CD14-positive monocyte (primary cell): Measurements from ENCODE around the gene GEN1. TPM values are rescaled to one million over a fixed set of nuclear protein-coding genes. Genes with fewer than 3 reads are reported as not detected.
A peak's percentile ranks its signal among the peaks of the same experiment; 100 is the strongest.

Experiments
- DNase-seq, 3 donors: peaks; one replicate each; pipeline ENCODE4 v3.0.0-alpha.2; 2011 to 2022
- H2AFZ ChIP-seq: 2 replicates; pipeline ENCODE4 v1.6.0; 2012; ENCODE audit warnings: mild to moderate bottlenecking, low read depth, low read length, inconsistent platforms; ENCODE audit not compliant: insufficient read depth, poor library complexity, severe bottlenecking
- H3K27ac ChIP-seq, 2 donors: 1 replicate in 1 of 2; 2 replicates in 1 of 2; pipeline ENCODE4 v1.5.1; 2012 to 2013; ENCODE audit warnings: low read length in 2 of 2, control low read depth in 1 of 2, inconsistent platforms in 1 of 2, low read depth in 1 of 2, mild to moderate bottlenecking in 1 of 2
- H3K27me3 ChIP-seq, 2 donors: one replicate each; pipeline versions ENCODE4 v1.6.0 to v1.6.1; 2011 to 2013; ENCODE audit warnings: low read length in 2 of 2; ENCODE audit not compliant: control insufficient read depth in 2 of 2, insufficient read depth in 2 of 2
- H3K36me3 ChIP-seq, 2 donors: replicated peaks in 1 of 2; 1 replicate in 1 of 2; 2 replicates in 1 of 2; pipeline versions ENCODE4 v1.5.1 to v1.6.1; 2012 to 2013; ENCODE audit warnings: low read length in 2 of 2, control low read depth in 1 of 2, inconsistent platforms in 1 of 2, mild to moderate bottlenecking in 1 of 2; ENCODE audit not compliant: insufficient read depth in 2 of 2, control insufficient read depth in 1 of 2
- H3K4me1 ChIP-seq, 2 donors: 1 replicate in 1 of 2; 2 replicates in 1 of 2; pipeline versions ENCODE4 v1.5.1 to v1.6.1; 2012 to 2013; ENCODE audit warnings: low read length in 2 of 2, control low read depth in 1 of 2, inconsistent platforms in 1 of 2, mild to moderate bottlenecking in 1 of 2, moderate library complexity in 1 of 2; ENCODE audit not compliant: insufficient read depth in 2 of 2, control insufficient read depth in 1 of 2
- H3K4me2 ChIP-seq: replicated peaks from 2 replicates; pipeline ENCODE3; 2012; ENCODE audit warnings: low read length, moderate library complexity, mild to moderate bottlenecking; ENCODE audit not compliant: poor library complexity, severe bottlenecking; ENCODE audit errors: extremely low read depth
- H3K4me3 ChIP-seq, 3 experiments: fragments of 200-600 bp in 1 of 3; sonication (generic) in 1 of 3; replicated peaks in 1 of 3; 1 replicate in 2 of 3; 2 replicates in 1 of 3; pipeline ENCODE4 v1.5.1; 2011 to 2013; ENCODE audit warnings: low read length in 3 of 3, mild to moderate bottlenecking in 3 of 3, control low read depth in 2 of 3, low read depth in 2 of 3, inconsistent platforms in 1 of 3, moderate library complexity in 1 of 3
- H3K79me2 ChIP-seq: 2 replicates; pipeline ENCODE4 v1.6.0; 2012; ENCODE audit warnings: mild to moderate bottlenecking, control low read depth, inconsistent platforms, low read length, moderate library complexity; ENCODE audit not compliant: insufficient read depth
- H3K9ac ChIP-seq: 2 replicates; pipeline ENCODE4 v1.6.0; 2017; ENCODE audit warnings: low read length, mild to moderate bottlenecking; ENCODE audit not compliant: insufficient read depth, poor library complexity, severe bottlenecking
- H3K9me3 ChIP-seq, 2 donors: replicated peaks in 1 of 2; 1 replicate in 1 of 2; 2 replicates in 1 of 2; pipeline versions ENCODE4 v1.5.1 to v1.6.1; 2012 to 2013; ENCODE audit warnings: low read length in 2 of 2, control low read depth in 1 of 2; ENCODE audit not compliant: control insufficient read depth in 1 of 2, insufficient read depth in 1 of 2
- H4K20me1 ChIP-seq: 2 replicates; pipeline ENCODE4 v1.6.0; 2012; ENCODE audit warnings: mild to moderate bottlenecking, low read length, control low read depth, moderate library complexity; ENCODE audit not compliant: insufficient read depth
- H3K27ac Mint-ChIP-seq, 7 donors: one replicate each; pipeline ENCODE4 v1.8.0; 2020; ENCODE audit warnings: mild to moderate bottlenecking in 7 of 7, mixed read lengths in 7 of 7, moderate library complexity in 6 of 7, inconsistent platforms in 2 of 7
- H3K27me3 Mint-ChIP-seq, 3 donors: one replicate each; pipeline ENCODE4 v1.8.0; 2021 to 2022; ENCODE audit warnings: low read depth in 3 of 3, mild to moderate bottlenecking in 3 of 3, mixed read lengths in 3 of 3, moderate library complexity in 3 of 3, inconsistent platforms in 1 of 3
- H3K36me3 Mint-ChIP-seq, 2 donors: one replicate each; pipeline ENCODE4 v1.8.0; 2020; ENCODE audit warnings: mixed read lengths in 2 of 2, inconsistent platforms in 1 of 2, mild to moderate bottlenecking in 1 of 2
- H3K4me1 Mint-ChIP-seq: one replicate; pipeline ENCODE4 v1.8.0; 2020; ENCODE audit warnings: mild to moderate bottlenecking, mixed read lengths
- H3K4me3 Mint-ChIP-seq, 2 donors: one replicate each; pipeline ENCODE4 v1.8.0; 2020; ENCODE audit warnings: mild to moderate bottlenecking in 2 of 2, mixed read lengths in 2 of 2, moderate library complexity in 1 of 2
- H3K9me3 Mint-ChIP-seq, 7 donors: one replicate each; pipeline ENCODE4 v1.8.0; 2020 to 2022; ENCODE audit warnings: mixed read lengths in 7 of 7, mild to moderate bottlenecking in 6 of 7, moderate library complexity in 6 of 7, inconsistent platforms in 2 of 7
- WGBS: methylation state at CpG from one replicate; pipeline ENCODE4 v1.1.5; 2013; ENCODE audit warnings: missing lambda C conversion rate; ENCODE audit not compliant: insufficient coverage; 5-methylcytosine and 5-hydroxymethylcytosine counted together
- intact Hi-C, 2 donors: fragments of 100-400 bp; cut with micrococcal nuclease; formaldehyde crosslinking; loops; one replicate each; pipeline versions ENCODE4 v1.15.0 to v1.15.1; 2023
- polyA plus RNA-seq, 3 donors: library from polyadenylated mRNA; depleted of rRNA in 1 of 3; unstranded in 2 of 3; stranded (reverse) in 1 of 3; fragments of 300-500 nt in 2 of 3; fragments of >200 nt in 1 of 3; fragmentation: Illumina TruSeq in 2 of 3; gene quantifications; 1 replicate in 2 of 3; 2 replicates in 1 of 3; pipeline ENCODE4 v1.2.3, GENCODE V29; 2012 to 2021
- TF ChIP-seq, protein P1 (sequence below): fragments of 200-600 bp; IDR thresholded peaks from one replicate; pipeline ENCODE4 v1.8.0; 2022; ENCODE audit warnings: antibody characterized with exemption, mild to moderate bottlenecking

Gene GEN1
- polyA plus RNA-seq, 3 donors: 0.79 to 3.6 (median 0.96) TPM

DNA sequence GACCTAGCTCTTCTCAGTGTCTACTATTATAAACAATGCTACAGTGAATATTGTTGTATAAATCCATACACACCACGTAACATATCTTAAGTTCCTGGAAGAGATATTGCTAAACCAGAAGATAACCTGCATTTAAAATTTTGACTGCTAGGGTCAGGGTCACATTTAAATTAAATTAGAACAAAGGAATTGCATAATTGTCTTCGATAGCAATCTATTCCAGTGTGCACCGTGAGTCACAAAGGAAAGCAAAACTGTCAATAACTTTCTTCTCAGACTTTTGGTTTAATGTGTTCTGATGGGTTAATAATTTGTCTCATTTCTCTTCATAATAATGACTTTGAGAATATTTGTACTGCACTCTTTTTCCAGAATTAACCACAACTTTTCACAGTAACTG, 4.2 kb downstream of the GEN1 start:
- intact Hi-C loops: no loop called here
- H3K79me2 ChIP-seq: peaks cover 86% of the 10 kb centered on the region
- TF ChIP-seq, protein P1, sequence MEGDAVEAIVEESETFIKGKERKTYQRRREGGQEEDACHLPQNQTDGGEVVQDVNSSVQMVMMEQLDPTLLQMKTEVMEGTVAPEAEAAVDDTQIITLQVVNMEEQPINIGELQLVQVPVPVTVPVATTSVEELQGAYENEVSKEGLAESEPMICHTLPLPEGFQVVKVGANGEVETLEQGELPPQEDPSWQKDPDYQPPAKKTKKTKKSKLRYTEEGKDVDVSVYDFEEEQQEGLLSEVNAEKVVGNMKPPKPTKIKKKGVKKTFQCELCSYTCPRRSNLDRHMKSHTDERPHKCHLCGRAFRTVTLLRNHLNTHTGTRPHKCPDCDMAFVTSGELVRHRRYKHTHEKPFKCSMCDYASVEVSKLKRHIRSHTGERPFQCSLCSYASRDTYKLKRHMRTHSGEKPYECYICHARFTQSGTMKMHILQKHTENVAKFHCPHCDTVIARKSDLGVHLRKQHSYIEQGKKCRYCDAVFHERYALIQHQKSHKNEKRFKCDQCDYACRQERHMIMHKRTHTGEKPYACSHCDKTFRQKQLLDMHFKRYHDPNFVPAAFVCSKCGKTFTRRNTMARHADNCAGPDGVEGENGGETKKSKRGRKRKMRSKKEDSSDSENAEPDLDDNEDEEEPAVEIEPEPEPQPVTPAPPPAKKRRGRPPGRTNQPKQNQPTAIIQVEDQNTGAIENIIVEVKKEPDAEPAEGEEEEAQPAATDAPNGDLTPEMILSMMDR: no peak
- no peak overlapping the region for H3K4me3 Mint-ChIP-seq
- H3K36me3 Mint-ChIP-seq: peaks cover 1 to 4% of the 10 kb centered on the region in 2 donors
- H3K4me1 ChIP-seq: peaks cover 26 to 36% of the 10 kb centered on the region in 2 donors
- no peaks in the 10 kb centered on the region for H3K27me3 ChIP-seq
- no peak overlapping the region for H3K9ac ChIP-seq
- H4K20me1 ChIP-seq: no peaks in the 10 kb centered on the region
- H3K27ac Mint-ChIP-seq: peak overlapping the region in 1 of 7 donors; percentile 6
- H3K36me3 ChIP-seq: no peaks in the 10 kb centered on the region
- H3K9me3 Mint-ChIP-seq: no peaks in the 10 kb centered on the region
- H3K27ac ChIP-seq: peak overlapping the region in 1 of 2 donors; percentile 57
- no peak for DNase-seq
- peak overlapping the region; percentile 23 for H2AFZ ChIP-seq
- H3K4me1 Mint-ChIP-seq: peaks cover 42% of the 10 kb centered on the region
- no peak overlapping the region for H3K4me3 ChIP-seq
- H3K27me3 Mint-ChIP-seq: no peaks in the 10 kb centered on the region
- WGBS: no CpG with 5 or more reads among the region's 3 CpGs
- H3K9me3 ChIP-seq: no peaks in the 10 kb centered on the region
- H3K4me2 ChIP-seq: peak overlapping the region; percentile 23

DNA sequence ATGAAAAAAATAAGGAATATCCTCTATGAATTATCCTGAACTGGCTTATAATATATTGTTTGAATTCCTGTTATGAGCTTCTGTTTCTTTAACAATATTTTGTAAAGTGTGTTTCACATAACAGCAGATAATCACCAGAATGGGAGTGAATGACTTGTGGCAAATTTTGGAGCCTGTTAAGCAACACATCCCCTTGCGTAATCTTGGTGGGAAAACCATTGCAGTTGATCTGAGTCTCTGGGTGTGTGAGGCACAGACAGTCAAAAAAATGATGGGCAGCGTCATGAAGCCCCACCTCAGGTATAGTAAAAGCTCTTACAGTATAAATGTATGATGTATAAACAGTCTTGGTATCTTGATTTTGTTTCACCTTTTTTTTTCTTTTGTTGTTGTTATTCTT, 5.9 kb downstream of the GEN1 start:
- intact Hi-C loops: no loop called here
- Mint-ChIP-seq H3K36me3 (peaks cover 4 to 10% of the 10 kb centered on the region in 2 donors), H3K9me3 (no peaks in the 10 kb centered on the region), H3K4me1 (peaks cover 48% of the 10 kb centered on the region), H3K4me3 (no peak overlapping the region), H3K27me3 (no peaks in the 10 kb centered on the region), H3K27ac (peak overlapping the region in 5 of 7 donors; percentile 32 to 63 (median 39))
- peak overlapping the region; percentile 6 for H3K4me2 ChIP-seq
- no peak overlapping the region for H3K4me3 ChIP-seq
- no peaks in the 10 kb centered on the region for H3K27me3 ChIP-seq
- H4K20me1 ChIP-seq: no peaks in the 10 kb centered on the region
- no peak overlapping the region for H2AFZ ChIP-seq
- H3K79me2 ChIP-seq: peaks cover 82% of the 10 kb centered on the region
- H3K36me3 ChIP-seq: no peaks in the 10 kb centered on the region
- no peak overlapping the region for H3K9ac ChIP-seq
- WGBS: 0% methylated on average over 1 of the region's 2 CpGs
- H3K9me3 ChIP-seq: no peaks in the 10 kb centered on the region
- H3K4me1 ChIP-seq: peaks cover 26 to 38% of the 10 kb centered on the region in 2 donors
- H3K27ac ChIP-seq: peak overlapping the region in 1 of 2 donors; percentile 34
- DNase-seq: peak; percentile 46 to 71 (median 47)
- TF ChIP-seq, protein P1: no peak
